Small intestine (tissue), 7 donors: ENCODE data around the gene MAJIN. TPM values are rescaled to one million over a fixed set of nuclear protein-coding genes. Genes with fewer than 3 reads are reported as not detected.

Experiments
- DNase-seq, 2 donors: peaks; one replicate each; pipeline versions ENCODE4 v3.0.0 to v3.0.0-alpha.2; 2013
- FAIRE-seq: peaks from 2 replicates; lab custom pipeline; 2012; peaks lifted over from hg19 to GRCh38; lab: Jason Lieb, UNC
- H3K27ac ChIP-seq, 3 donors: one replicate each; pipeline ENCODE4 v1.5.1; 2013; ENCODE audit warnings: low read length in 2 of 3, mild to moderate bottlenecking in 2 of 3, control low read depth in 1 of 3, inconsistent platforms in 1 of 3, low read depth in 1 of 3, moderate library complexity in 1 of 3
- H3K27me3 ChIP-seq, 3 donors: one replicate each; pipeline ENCODE4 v1.6.1; 2013; ENCODE audit warnings: low read length in 3 of 3, inconsistent platforms in 1 of 3; ENCODE audit not compliant: control insufficient read depth in 3 of 3, insufficient read depth in 3 of 3
- H3K36me3 ChIP-seq, 3 donors: one replicate each; pipeline ENCODE4 v1.6.1; 2013; ENCODE audit warnings: low read length in 3 of 3, inconsistent platforms in 1 of 3, low read depth in 1 of 3, mild to moderate bottlenecking in 1 of 3, moderate library complexity in 1 of 3; ENCODE audit not compliant: control insufficient read depth in 3 of 3, insufficient read depth in 2 of 3
- H3K4me1 ChIP-seq, 3 donors: one replicate each; pipeline ENCODE4 v1.6.1; 2013; ENCODE audit warnings: low read length in 2 of 3, inconsistent platforms in 1 of 3, low read depth in 1 of 3, mild to moderate bottlenecking in 1 of 3, moderate library complexity in 1 of 3; ENCODE audit not compliant: control insufficient read depth in 3 of 3, insufficient read depth in 2 of 3
- H3K4me3 ChIP-seq, 3 donors: one replicate each; pipeline ENCODE4 v1.5.1; 2013; ENCODE audit warnings: low read length in 3 of 3, control low read depth in 1 of 3, inconsistent platforms in 1 of 3, low read depth in 1 of 3, mild to moderate bottlenecking in 1 of 3, moderate library complexity in 1 of 3
- H3K9me3 ChIP-seq, 2 donors: one replicate each; pipeline ENCODE4 v1.6.1; 2013; ENCODE audit warnings: low read depth in 1 of 2, low read length in 1 of 2; ENCODE audit not compliant: control insufficient read depth in 2 of 2, insufficient read depth in 1 of 2
- WGBS, 3 donors: extraction: QIAGEN DNeasy Blood & Tissue Kit; methylation state at CpG; one replicate each; pipeline ENCODE4 v1.1.7; 2013; 5-methylcytosine and 5-hydroxymethylcytosine counted together
- polyA plus RNA-seq, 4 donors: library from polyadenylated mRNA; stranded (reverse) in 3 of 4; unstranded in 1 of 4; fragments of 200-250 nt in 3 of 4; fragments of 120-200 nt in 1 of 4; gene quantifications; one replicate each; pipeline versions ENCODE4 v1.2.1 to v1.2.3, GENCODE V29; 2013
- donor health status: healthy with polysubstance abuse.
- donor health status: control.
- donor health status: control.
- donor health status: Bipolar disorder and iron deficiency.
- donor health status: healthy.

The MAJIN gene
- polyA plus RNA-seq, 4 donors, result 0.25 TPM; not detected in 3

- WGBS, 3 donors, result 77 to 85% (median 80%) methylated on average over 10 of the region's 10 CpGs
- DNase-seq, result no peak
- Histone ChIP-seq H3K27me3 (peaks cover 0 to 2% (median 0%) of the 10 kb centered on the region in 3 donors), H3K9me3 (no peaks in the 10 kb centered on the region), H3K4me1 (peaks cover 0 to 17% (median 0%) of the 10 kb centered on the region in 3 donors), H3K4me3 (no peak overlapping the region), H3K36me3 (peaks cover 12 to 43% (median 15%) of the 10 kb centered on the region in 3 donors), H3K27ac (no peak overlapping the region)
- FAIRE-seq, result no peak
Measured at GRCh38 chr11:64933935-64934681, 37.8 kb downstream of the MAJIN start.

GRCh38 chr11:64933213-64933934, 38.5 kb downstream of the MAJIN start:
- 85 to 95% (median 91%) methylated on average over 11 to 12 of the region's 12 CpGs for whole genome bisulfite sequencing, 3 donors
- peaks cover 0 to 2% (median 0%) of the 10 kb centered on the region in 3 donors for H3K27me3 ChIP-seq
- DNase-seq (peak in 1 of 2 donors; percentile 11), FAIRE-seq (no peak)
- peaks cover 12 to 48% (median 15%) of the 10 kb centered on the region in 3 donors for H3K36me3 ChIP-seq
- H3K27ac ChIP-seq, result no peak overlapping the region
- no peaks in the 10 kb centered on the region for H3K9me3 ChIP-seq
- H3K4me3 ChIP-seq, result no peak overlapping the region
- H3K4me1 ChIP-seq, result peaks cover 0 to 17% (median 0%) of the 10 kb centered on the region in 3 donors

GRCh38 chr11:64932324-64932723, 39.6 kb downstream of the MAJIN start:
- WGBS, 3 donors, result 87 to 90% (median 89%) methylated on average over 5 of the region's 5 CpGs
- Histone ChIP-seq H3K4me1 (peaks cover 0 to 17% (median 0%) of the 10 kb centered on the region in 3 donors), H3K27ac (no peak overlapping the region), H3K4me3 (no peak overlapping the region), H3K9me3 (no peaks in the 10 kb centered on the region), H3K36me3 (peaks cover 12 to 57% (median 15%) of the 10 kb centered on the region in 3 donors), H3K27me3 (peaks cover 0 to 2% (median 0%) of the 10 kb centered on the region in 3 donors)
- DNase-seq (no peak), FAIRE-seq (no peak)

GRCh38 chr11:64931290-64931689, 40.6 kb downstream of the MAJIN start:
- FAIRE-seq (no peak), DNase-seq (no peak)
- Histone ChIP-seq H3K27me3 (no peaks in the 10 kb centered on the region), H3K4me3 (no peak overlapping the region), H3K9me3 (no peaks in the 10 kb centered on the region), H3K36me3 (peaks cover 12 to 59% (median 15%) of the 10 kb centered on the region in 3 donors), H3K4me1 (peaks cover 0 to 17% (median 0%) of the 10 kb centered on the region in 3 donors), H3K27ac (no peak overlapping the region)
- 94 to 99% (median 96%) methylated on average over 7 of the region's 7 CpGs for whole genome bisulfite sequencing, 3 donors

- Histone ChIP-seq H3K4me1 (peaks cover 0 to 22% (median 7%) of the 10 kb centered on the region in 3 donors), H3K27ac (no peak overlapping the region), H3K9me3 (no peaks in the 10 kb centered on the region), H3K27me3 (peaks cover 0 to 2% (median 0%) of the 10 kb centered on the region in 3 donors), H3K36me3 (peaks cover 12 to 61% (median 15%) of the 10 kb centered on the region in 3 donors), H3K4me3 (no peak overlapping the region)
- FAIRE-seq (no peak), DNase-seq (no peak)
- WGBS, 3 donors, result 95 to 99% (median 96%) methylated on average over 6 of the region's 6 CpGs
Measured at GRCh38 chr11:64930340-64930739, 41.6 kb downstream of the MAJIN start.

- Histone ChIP-seq H3K36me3 (peaks cover 12 to 61% (median 15%) of the 10 kb centered on the region in 3 donors), H3K27ac (no peak overlapping the region), H3K9me3 (no peaks in the 10 kb centered on the region), H3K4me3 (no peak overlapping the region), H3K4me1 (peaks cover 0 to 19% (median 9%) of the 10 kb centered on the region in 3 donors), H3K27me3 (peaks cover 0 to 6% (median 0%) of the 10 kb centered on the region in 3 donors)
- 87 to 93% (median 88%) methylated on average over 7 of the region's 7 CpGs for WGBS, 3 donors
- FAIRE-seq, result no peak
- no peak for DNase-seq
Measured at GRCh38 chr11:64929625-64930024, 42.3 kb downstream of the MAJIN start.

GRCh38 chr11:64928957-64929356, 43.0 kb downstream of the MAJIN start:
- peaks cover 0 to 15% (median 9%) of the 10 kb centered on the region in 3 donors for H3K4me1 ChIP-seq
- H3K9me3 ChIP-seq, result no peaks in the 10 kb centered on the region
- FAIRE-seq (no peak), DNase-seq (no peak)
- H3K36me3 ChIP-seq, result peaks cover 12 to 60% (median 15%) of the 10 kb centered on the region in 3 donors
- no peak overlapping the region for H3K4me3 ChIP-seq
- WGBS, 3 donors, result 95 to 98% (median 96%) methylated on average over 2 of the region's 2 CpGs
- H3K27ac ChIP-seq, result no peak overlapping the region
- peaks cover 0 to 6% (median 0%) of the 10 kb centered on the region in 3 donors for H3K27me3 ChIP-seq

GRCh38 chr11:64926689-64927088, 45.2 kb downstream of the MAJIN start:
- peaks cover 0 to 6% (median 0%) of the 10 kb centered on the region in 3 donors for H3K27me3 ChIP-seq
- peaks cover 0 to 16% (median 9%) of the 10 kb centered on the region in 3 donors for H3K4me1 ChIP-seq
- FAIRE-seq (no peak), DNase-seq (no peak)
- no peak overlapping the region for H3K4me3 ChIP-seq
- peaks cover 8 to 38% (median 13%) of the 10 kb centered on the region in 3 donors for H3K36me3 ChIP-seq
- no peak overlapping the region for H3K27ac ChIP-seq
- WGBS, 3 donors, result 86 to 92% (median 90%) methylated on average over 17 to 22 of the region's 22 CpGs
- no peaks in the 10 kb centered on the region for H3K9me3 ChIP-seq
